ENCODE measurements around the gene LSG1. TPM values are rescaled to one million over a fixed set of nuclear protein-coding genes. Genes with fewer than 3 reads are reported as not detected.

LSG1 gene
- polyA plus RNA-seq, 4 donors, result 28.0 to 48.3 (median 36.1) TPM

DNA sequence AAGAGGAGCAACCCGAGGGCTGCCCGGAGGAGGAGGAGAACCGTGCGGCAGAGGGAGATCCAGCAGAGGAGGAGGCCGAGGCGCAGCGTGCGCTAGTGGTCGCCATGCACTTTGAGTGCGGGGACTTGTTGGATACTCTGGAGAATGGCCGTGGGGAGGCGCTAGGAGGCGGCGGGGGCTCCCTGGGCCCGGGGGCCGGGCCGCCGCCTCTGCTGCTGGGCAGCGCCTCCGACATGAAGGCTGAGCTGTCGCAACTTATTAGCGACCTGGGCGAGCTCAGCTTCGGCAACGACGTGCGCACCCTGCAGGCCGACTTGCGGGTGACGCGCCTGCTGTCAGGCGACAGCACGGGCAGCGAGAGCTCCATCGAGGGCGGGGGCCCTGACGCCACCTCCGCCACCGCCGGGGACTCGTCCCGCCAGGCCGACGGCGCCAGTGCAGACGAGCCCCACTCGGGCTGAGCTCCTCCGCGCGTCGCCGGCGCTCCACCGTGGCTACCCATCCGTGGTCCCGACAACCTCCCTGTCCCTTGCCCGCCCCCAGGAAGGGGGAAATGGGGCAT lies 15.7 kb upstream of the LSG1 start:
- DNase-seq (ENCODE audit: low read depth in 4 of 4, low spot score in 3 of 4), result no peak

DNA sequence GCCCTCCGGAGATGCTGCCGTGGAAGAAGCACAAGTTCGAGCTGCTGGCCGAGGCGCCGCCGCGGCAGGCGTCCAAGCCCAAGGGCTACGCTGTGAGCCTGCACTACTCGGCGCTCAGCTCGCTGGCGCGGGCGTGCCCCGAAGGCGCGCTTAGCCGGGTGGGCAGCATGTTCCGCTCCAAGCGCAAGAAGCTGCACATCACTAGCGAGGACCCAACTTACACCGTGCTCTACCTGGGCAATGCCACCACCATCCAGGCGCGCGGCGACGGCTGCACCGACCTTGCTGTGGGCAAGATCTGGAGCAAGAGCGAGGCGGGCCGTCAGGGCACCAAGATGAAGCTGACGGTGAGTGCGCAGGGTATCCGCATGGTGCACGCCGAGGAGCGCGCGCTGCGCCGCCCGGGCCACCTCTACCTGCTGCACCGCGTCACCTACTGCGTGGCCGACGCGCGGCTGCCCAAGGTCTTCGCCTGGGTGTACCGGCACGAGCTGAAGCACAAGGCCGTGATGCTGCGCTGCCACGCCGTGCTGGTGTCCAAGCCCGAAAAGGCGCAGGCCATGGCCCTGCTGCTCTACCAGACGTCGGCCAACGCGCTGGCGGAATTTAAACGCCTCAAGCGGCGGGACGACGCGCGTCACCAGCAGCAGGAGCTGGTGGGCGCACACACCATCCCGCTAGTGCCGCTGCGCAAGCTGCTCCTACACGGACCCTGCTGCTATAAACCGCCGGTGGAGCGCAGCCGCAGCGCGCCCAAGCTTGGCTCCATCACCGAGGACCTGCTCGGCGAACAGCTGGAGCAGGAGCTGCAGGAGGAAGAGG lies 15.0 kb upstream of the LSG1 start:
- DNase-seq (ENCODE audit: low read depth in 4 of 4, low spot score in 3 of 4), result no peak

DNA sequence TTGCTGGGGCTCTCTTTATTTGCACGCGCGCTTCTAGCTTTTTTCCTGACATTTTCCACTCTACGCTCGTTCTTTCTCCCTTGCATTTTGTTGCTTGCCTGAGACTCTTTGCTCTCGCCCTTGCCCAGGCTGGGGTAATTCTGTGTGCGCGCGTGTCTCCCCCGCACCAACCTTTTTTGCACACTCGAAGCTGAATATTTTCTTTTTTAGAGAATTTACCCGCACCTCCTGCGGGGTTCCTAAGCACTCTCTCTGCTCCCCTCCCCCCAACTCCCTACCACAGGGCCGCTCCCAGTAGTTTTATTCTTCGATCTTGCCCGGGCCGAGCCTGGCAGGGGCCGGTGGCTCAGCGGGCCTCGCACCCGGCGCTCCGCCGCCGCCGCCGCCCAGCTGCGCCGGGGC lies 14.4 kb upstream of the LSG1 start:
- DNase-seq (ENCODE audit: low read depth in 4 of 4, low spot score in 3 of 4), result no peak

DNA sequence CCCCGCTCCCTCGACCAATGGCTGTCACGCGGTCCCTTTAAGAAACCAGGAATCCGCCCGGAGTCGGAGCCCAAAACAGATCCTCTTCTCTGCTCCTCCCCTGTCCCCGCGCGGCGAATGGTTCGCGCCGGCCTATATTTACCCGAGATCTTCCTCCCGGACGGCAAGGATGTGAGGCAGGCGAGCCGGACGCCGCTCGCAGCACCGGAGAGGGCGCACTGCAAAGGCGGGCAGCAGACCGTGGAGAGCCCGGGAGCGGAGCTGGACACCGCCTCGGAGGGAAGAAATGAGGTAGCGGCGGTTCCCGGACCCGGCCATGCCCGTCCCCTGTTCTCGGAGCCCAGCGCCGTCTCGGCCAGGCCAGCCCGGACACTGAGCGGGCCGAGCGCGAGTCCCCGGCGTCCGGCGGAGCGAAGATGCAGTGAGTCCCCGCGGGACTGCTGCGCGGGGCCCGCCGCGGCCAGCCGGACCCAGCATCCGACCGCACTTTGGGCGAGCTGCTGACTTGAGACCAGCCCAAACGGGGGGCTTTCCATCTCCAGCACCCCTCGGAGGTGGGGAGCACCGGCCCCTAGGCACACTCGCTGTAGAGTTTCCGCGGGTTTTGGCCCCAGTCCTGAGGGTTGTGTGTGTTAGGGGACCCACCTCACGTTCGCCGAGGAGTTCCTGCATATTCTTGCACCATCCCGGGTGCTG lies 13.9 kb upstream of the LSG1 start, which contains the start of gene FAM43A:
TSS of gene FAM43A (plus strand) at position 166 of the 696 bp plus-strand sequence. CDS start 944 bp downstream, outside the sequence.
- DNase-seq (ENCODE audit: low read depth in 4 of 4, low spot score in 3 of 4), result no peak

DNA sequence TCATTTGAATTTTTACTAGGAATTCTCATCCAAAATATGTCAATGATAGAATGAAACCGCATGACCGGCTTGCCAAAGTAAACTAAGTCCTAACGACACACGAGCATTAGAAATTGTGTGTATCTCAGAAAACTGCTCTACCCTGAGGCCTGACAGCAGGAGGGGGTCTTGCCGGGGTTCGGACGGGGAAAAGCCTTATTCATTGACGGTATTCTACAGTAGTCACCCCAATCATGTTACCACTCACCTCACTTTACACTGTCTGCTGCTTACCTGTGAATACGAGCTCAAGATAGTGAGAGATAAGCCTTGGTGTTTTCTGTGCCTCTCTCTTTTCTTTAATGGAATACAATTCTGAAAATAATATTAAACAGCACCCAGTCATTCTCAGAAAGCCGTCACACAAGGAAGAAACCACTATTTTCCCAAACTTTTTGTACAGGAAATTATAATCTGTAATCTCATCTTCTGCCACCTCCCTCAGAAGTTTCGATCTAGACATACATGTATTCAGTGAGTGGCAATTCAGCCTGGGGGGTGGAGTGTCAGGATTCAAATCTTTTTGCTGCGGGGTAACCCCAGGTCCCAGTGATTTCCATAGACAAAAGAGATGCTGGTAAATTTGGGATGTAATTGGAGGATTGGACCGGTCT lies 13.2 kb upstream of the LSG1 start:
- DNase-seq (ENCODE audit: low read depth in 4 of 4, low spot score in 3 of 4), result no peak

DNA sequence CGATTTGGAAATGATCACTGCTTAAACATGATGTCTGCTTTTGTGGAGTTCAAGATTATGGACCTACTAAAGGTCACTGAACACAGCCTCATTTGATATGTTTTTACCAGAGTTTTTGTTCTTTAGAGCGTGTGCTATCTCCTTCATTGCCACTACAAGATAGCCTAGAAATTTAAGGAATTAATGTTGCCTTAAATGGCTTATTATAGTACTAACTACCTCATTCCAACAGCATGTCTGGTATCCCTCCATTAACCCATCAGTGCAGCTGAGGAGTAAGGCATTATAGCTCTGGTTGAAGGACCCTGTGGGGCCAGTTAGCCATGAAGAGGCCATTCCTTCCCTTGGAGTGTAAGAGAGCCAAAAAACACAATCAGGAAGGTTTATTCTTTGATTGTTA lies 11.4 kb upstream of the LSG1 start:
- DNase-seq (ENCODE audit: low read depth in 4 of 4, low spot score in 3 of 4), result no peak

DNA sequence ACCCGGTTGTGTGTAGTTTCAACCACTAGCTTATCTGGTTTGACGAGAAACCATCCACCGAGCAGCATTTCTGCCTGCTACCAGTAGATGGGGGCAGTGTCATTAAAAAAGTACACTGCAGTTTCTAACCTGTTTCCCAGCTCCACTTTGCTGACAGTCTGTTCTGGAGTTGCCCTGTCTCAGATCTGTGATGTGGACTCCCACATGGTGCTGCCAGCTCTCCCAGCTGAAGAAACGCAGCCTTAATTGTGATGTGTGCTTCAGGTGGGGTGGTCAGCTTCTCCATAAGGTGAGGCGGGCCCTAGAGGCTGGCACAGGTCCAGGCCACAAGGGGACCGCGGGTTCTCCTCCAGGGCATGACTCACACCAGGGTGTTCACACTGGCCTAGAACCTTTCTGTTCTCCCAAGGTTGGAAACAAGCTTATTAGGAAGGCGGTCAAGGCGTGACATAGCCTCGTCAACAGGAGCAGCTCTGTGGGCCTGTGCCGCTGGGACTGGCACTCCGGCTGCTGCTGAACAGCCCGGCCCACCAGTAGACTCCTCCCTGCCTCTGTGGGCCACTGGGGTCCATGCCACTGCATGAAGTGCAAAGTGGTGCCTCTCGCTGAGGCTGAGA lies 10.8 kb upstream of the LSG1 start:
- DNase-seq (ENCODE audit: low read depth in 4 of 4, low spot score in 3 of 4), result no peak

DNA sequence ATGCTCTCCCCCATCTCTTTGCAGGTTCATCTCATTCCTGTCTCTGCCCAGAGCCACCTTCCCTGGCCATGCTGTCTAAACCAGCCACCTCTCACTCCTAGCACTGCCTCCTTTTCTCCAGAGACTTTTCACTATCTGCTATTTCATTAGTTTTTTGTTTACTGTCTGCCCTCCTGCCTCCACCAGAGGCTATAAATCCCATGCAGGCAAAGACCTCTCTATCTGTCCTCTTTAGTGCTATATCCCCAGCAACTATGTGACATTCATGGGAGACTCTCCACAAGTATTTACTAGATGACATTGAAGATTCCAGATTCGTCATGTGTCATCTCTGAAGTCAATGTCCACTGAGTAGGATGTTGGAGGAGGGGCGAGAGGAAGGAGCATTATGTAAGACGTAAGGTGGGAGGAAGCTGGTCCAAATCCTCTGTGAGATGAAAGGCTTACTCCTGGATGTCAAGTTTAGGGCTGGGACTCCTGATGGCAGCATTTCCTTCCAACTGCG lies 10.2 kb upstream of the LSG1 start:
- no peak for DNase-seq (ENCODE audit: low read depth in 4 of 4, low spot score in 3 of 4)

DNA sequence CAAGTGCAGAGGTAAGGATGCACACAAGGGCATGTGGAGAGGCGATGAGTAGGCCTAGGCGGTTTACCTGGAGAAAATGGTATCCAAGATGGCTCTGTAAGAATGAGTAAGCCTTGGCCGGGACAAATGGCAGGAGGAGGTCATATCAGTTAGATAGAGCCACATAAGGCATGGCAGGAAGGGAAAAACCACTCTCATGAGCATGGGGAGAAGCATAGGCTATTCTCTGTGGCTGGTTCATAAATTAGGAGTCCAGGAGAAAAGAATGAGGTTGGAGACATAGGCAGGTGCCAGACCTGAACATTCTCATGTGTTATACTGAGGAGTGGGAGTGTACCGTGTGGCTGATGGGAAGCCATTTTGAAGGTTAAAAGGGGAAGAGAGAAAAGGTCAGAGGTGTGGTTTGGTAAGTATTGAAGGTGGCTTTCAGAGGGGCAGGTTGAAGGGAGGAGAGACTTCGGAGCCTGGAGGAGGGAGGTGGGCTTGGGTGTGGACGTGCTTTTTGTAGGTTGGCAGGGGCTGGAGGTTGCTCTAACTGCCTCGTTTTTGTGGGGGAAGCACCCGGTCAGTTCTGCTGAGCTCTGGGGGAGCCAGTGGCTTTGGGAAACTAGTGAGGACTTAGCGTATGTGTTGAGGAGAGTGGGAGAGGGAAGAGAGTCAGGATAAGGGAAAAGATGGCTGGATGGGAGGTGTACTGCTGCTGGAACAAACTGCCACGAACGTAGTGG lies 9.1 kb upstream of the LSG1 start:
- DNase-seq (ENCODE audit: low read depth in 4 of 4, low spot score in 3 of 4), result no peak

DNA sequence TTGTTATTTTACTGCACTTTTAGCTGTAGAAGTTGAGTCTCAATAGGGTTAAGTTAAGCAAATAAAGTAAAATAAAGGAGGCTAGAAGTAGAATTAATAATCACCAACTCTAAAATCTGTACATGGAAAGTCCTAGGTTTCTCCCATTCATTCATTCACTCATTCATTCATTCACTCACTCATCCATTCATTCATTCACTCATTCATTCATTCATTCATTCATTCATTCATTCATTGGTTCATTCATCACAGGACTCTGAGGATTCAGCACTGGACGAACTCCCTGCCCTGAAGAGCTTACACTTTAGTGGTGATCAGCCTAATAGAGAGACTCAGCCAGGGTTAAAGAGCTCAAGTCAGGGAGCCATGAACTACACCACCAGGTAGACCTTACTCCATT lies 4.5 kb upstream of the LSG1 start:
- no peak for DNase-seq (ENCODE audit: low read depth in 4 of 4, low spot score in 3 of 4)

DNA sequence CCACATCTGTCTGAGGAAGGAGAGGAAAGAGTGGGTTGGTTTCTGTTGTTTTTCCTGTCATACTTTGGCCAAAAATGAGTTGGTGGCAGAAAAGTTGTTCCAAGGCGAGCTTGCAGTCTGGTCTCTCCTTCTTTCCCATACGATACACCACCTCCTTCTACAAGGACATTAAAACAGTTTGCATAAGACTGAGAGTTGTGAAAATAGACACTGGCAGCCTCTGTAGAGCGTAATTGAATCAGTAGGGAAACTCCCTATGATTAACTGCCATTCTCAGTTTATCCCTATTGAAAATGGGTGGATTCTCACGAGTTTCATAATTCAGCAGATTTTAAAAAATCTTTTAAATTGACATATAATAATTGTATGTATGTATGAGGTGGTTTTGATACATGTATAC lies 3.7 kb upstream of the LSG1 start:
- no peak for DNase-seq (ENCODE audit: low read depth in 4 of 4, low spot score in 3 of 4)

DNA sequence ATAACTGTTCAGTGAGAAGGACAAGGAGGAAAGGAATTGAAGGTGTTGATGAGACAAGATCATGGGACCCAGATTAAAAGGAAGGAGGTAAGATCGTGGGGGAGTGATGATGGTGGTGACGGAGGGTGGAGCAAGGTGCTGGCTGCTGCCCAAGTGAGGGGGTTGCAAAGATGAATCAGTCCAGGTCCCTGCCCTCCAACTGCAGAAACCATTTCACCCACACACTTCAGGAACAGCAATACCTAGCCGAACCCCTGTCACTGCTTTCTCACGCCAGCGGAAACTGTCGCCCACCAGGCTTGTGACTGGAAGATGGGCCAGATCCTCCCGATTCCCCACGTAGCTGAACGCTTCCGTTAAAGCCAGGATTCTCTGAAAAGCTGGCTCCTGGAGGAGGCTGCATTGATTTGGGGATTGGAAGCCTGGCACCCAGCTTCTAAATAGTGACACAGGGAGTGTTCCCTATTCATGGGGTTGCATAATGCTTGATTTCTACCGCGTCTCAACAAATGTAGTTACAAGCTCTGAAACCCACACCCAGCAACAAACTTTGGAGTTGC lies 3.2 kb upstream of the LSG1 start:
- no peak for DNase-seq (ENCODE audit: low read depth in 4 of 4, low spot score in 3 of 4)

DNA sequence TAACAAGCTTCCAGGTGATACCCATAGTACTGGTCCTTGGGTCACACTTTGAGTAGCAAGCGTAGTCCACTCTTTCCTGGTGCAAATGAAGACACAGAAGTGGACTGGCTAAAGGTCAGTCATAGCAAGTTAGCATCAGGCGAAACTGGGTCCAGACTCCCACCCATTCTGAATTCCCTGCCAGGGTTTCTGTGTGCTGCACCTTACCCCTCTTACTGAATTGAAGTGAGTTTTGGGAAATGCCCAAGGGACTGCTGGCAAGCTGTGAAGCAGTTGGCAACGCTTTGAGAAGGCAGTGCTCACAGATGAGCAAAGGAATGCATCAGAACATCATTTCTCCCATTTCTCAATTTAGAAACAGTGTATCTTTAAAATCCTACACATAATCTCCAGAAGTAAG lies 1.8 kb upstream of the LSG1 start:
- no peak for DNase-seq (ENCODE audit: low read depth in 4 of 4, low spot score in 3 of 4)

DNA sequence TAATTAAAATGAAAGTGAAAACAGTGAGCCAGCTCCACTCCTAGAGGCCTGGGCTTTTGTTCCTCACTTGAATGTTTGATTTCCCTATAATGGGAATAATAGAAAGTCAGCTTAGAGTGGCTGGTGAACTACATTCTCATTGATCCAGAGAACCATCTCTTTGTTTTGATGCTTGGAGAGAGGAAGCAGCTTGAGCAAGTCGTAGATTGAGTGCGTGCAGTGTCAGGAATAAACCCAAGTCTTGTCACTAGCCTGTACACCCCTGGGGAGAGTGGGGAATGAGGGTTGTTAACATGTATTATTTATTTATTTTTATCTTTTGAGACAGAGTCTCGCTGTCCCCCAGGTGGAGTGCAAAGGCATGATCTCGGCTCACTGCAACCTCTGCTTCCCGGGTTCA lies 885 bp upstream of the LSG1 start:
- no peak for DNase-seq (ENCODE audit: low read depth in 4 of 4, low spot score in 3 of 4)

DNA sequence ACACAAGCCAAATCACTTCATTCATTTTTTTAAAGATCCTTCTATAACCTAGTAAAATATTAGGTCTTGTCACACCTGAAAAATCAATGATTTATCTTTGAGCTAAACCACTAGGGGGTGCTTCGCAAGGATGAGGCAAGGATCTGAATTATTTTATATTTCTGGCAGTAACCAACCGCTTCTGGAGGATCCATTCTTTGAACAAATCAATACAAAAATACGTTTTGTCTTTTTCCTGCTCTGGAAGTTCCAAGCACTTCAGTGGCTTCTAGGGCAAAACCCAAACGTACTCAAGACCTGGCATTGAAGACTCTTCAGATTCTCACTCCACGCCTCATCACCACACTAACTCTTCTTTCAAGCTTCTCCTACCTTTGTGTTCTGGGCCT lies 486 bp downstream of the LSG1 start:
- no peak for DNase-seq (ENCODE audit: low read depth in 4 of 4, low spot score in 3 of 4)

DNA sequence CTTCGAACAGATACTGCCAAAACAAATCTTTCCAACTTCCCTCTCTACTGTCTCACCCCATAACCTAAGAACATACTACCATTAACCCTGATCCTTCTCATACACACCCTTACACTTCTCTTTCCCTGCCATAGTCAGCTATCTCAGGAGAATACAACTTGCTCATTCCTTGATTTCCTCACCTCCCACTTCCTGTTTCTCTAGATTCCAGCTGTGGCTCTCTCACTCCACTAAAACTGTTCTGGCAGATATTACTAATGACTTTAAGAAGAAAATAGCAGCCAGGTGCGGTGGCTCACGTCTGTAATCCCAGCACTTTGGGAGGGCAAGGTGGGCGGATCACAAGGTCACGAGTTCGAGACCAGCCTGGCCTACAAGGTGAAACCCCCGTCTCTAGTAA lies 4.6 kb downstream of the LSG1 start:
- no peak for DNase-seq (ENCODE audit: low read depth in 4 of 4, low spot score in 3 of 4)

DNA sequence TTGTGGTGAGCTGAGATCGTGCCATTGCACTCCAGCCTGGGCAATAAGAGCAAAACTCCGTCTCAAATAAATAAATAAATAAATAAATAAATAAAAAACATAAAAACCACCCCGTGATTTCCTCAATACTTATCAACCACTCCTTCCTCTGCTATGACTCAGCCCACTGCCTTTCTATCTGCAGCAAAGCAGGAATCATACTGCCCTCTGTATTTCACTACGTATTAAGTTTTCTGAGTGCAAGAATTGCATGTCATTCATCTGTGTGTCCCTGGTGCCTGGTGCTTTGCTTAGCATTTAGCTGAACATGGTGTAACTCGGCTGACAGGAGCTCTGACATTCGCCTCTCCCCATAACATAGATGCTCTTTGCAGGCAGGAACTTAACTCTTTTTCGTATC lies 7.1 kb downstream of the LSG1 start:
- no peak for DNase-seq (ENCODE audit: low read depth in 4 of 4, low spot score in 3 of 4)

DNA sequence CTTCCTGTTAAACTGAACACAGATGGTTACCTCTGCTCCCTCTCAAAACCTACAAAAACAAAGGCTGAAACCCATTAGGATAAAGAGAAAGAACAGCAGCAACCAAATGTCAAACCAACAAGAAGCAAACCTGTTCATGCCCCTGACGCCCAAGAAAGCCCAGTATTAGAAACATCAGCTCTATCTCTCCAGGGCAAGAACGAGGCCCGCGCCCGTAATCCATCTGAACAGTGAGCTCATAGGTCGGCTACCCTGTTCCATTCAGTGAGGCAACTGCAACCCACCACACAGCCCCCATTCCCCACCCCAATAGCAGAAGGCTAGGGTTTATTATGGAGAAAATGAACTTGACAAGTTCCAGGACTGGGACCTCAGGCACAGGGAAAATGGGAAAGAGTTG lies 10.0 kb downstream of the LSG1 start:
- DNase-seq (ENCODE audit: low read depth in 4 of 4, low spot score in 3 of 4), result no peak

DNA sequence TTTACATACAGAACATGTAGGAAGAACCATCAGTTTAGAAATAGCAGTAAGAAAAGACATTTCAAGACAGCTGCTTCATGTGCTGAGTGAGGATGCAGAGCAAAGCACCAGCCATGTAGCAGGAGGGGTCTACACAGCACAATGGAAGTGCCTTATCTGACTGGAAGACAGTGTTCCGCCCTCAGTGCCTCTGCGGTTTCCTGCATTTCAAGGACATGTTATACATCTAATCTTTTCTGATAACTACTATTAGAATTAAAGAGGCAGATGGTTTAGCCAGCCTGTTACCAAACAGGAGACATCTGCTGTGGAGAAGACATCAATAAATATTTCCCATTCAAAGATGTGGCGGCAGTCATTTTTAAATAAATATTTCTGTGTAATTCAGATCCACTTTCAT lies 10.6 kb downstream of the LSG1 start:
- DNase-seq (ENCODE audit: low read depth in 4 of 4, low spot score in 3 of 4), result no peak

DNA sequence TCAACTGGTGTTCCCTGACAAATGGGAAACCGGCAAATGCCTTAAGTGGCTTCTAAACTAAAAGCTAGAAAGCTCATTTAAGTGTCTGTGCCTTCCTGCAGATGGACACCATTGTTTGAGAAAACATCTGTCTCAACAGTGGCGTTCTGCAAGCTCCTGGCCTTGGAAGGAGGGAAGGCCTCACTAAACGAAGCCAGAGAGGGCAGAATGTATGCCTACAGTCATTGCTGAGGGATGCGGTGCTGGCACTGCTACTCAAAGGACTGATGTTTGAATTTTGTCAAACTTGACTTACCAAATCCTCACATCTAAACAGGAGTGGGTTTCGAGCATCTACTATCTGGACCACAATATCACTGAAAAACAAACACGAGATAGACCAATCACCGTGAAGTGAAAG lies 12.2 kb downstream of the LSG1 start:
- no peak for DNase-seq (ENCODE audit: low read depth in 4 of 4, low spot score in 3 of 4)
